SH-SY5Y (cell line): Measurements from ENCODE around the gene AURKB.

ENCODE experiments used
- GATA2 ChIP-seq: IDR thresholded peaks from 2 replicates; pipeline ENCODE4 v1.6.1; 2011; ENCODE audit warnings: mild to moderate bottlenecking, low read depth, low read length
- GATA3 ChIP-seq: IDR thresholded peaks from 2 replicates; pipeline ENCODE4 v1.6.1; 2011; ENCODE audit warnings: low read depth, mild to moderate bottlenecking, low read length, moderate library complexity

GRCh38 chr17:8237886-8238285 lies 27.5 kb upstream of the AURKB start:
- TF ChIP-seq GATA2 = no peak
- no peak for TF ChIP-seq GATA3
